ENCODE measurements around the gene PHLPP1.
"Not testable (repeated sequence)": the region's sequence is repeated elsewhere in the genome, so short reads cannot be mapped to it uniquely, and the experiment has no call there.

PHLPP1 gene

DNA sequence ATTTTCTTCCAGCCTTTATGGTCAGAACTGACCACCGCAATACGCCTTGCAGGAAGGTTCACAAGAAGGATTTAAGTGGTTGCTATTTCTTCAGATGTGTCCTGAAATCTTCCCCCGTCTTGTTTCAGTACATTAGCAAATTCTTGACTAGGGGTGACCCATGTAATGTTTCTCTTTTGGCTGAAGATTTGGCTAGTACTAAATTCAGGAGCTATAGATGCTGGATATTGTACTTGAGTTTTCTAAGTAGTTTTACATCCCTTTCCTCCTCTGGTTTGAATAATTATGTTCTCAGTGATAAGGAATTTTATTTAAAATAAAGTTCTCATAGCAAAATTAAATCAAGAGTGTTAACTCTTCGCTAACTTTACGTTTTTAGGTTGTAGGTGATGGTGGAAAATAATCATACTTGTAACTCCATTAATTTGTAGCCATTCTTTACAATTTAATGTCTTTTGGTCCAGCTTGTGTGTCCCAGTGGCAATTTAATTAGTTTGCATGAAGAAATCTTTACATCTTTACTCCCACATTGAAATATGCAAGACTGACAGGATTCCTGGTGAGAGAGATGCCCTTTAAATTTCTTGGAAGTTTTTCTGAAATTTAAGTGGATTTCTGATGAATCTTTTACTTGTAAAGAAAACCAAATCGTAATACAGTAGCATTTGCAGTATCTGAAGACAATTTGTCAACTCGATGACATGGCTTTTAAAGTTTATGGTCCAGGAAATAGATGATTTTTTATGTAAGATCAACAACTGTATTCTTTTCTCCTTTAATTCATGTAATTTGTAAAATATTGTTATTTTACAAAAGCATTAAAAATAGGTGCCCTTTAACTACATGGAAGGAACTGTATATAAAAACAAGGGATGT, 2.8 kb downstream of the PHLPP1 start:
- DNase-seq = peak; percentile 11

DNA sequence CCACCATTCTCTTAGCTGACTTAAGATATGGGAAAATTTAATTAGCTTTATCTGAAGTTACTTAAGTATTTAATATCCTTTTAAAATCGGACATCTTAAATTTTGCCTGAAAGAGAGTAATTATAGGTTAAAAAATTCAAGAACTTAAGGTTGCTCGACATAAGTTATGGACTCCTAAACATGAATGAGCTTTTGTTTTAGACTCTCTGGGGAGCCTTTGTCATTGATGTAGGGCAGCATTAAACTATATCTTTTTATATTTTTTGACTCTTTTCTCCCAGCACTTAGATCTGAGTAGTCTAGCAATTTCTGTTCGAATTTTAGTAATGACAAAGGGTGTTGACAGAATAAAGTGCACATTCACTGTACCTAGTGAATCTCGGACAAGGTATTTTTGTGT, 4.7 kb downstream of the PHLPP1 start:
- no peak for DNase-seq

DNA sequence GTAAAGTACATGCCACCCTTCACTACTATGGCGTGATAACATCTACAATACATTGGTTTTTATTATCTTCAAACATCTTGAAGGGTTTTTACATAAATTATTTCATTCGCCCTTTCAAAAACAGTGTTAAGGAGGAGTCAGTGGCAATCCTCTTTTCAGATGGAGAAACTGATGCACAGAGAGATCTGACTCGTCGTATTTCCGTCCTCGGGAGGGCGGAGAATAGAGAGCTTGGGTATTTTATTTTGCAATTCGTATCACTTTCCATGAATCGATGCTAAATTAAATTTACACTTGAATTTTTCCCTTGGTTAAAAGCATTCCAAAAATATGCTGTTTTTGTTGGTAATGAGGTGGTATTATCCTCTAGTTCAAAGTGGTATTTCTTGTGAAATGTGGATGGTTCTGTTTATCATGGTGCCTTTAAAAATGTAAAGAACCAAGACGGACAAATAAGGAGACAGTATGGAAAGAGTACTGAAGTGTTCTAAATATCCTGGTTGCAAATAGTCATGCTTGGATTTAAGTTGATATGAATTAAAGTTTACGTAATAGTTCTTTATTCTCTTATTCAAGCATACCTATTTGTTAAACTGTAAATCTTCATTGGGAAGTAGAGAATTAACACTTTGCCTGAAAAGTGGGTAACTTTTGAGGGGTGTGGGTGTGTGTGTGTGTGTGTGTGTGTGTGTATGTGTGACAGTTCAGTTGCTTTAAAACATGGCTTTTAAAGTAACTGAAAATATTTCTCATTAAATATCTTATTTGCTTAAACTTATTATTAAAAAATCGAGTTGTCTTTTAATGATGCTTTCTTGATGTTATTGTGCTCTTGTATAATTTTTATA, 5.6 kb downstream of the PHLPP1 start:
- no peak for DNase-seq

DNA sequence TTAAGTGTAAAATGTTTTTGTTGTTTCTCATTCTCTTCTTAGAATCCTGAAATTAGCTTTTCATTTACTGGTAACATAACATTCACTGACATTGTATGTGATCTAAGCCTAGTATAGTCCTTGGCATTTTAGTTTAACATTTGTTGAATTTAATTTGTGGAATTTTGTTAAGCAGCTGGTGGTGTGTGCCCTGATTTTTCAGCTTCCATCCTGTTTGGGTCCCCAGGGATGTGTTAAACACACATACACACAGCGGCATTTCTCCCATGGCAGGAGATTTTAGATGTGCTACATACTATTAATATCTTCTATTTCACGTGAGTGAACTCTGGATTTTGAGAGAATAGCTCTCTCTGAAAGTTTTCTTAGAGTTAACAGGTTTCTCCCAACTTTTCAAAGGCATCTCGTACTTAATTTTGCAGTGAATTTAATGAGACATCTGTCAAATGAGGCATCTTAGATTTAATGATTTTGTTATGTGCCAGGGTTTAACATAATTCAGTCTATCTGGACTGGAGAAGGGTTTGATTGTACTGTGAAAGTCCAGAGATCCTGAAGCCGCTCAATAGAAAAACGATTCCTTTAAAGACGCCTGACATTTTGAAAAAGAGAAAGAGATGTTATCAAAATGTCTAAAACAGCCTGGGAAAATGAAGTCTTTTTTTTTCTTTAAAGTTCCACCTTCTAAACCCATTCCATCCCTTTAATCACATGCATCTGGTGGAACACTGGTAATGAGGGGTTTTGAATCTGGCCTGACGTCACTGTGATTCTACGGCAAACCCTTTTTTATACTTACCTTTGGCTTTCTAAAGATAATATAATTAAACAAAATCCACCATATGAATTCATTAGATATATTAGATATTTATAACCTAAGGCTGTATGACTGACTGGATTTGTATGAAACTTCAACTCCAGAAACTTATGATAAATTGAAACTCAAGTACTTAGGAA, 6.8 kb downstream of the PHLPP1 start:
- DNase-seq = no peak

DNA sequence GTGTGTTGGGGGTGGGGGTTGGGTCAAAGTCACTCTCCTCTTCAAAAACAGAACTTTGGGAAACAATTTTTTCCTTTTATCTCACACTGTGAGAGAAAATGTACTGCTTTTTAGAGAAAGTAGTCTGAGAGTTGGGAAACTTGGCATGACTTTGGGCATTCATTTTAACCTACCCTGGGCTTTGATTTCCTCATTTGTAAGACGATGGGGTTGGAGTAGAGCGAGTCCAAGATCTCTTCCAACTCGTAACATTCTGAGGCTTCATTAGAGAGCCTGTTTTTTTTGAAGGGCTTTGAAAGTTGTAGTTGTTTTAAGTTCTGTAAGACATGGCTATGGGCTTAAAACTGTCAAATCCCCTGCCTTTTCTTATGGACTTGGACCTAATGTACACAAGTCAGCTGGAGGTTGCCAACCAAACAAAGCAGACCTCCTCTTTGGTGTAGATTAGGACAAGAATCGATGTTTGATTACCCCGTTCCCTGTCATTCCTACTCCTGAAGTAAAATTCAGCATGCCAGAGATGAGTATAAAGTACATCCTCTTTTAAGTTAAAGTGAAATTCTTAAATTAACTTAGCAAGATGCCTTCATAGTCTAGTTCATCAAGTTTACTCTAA, 8.4 kb downstream of the PHLPP1 start:
- no peak for DNase-seq

DNA sequence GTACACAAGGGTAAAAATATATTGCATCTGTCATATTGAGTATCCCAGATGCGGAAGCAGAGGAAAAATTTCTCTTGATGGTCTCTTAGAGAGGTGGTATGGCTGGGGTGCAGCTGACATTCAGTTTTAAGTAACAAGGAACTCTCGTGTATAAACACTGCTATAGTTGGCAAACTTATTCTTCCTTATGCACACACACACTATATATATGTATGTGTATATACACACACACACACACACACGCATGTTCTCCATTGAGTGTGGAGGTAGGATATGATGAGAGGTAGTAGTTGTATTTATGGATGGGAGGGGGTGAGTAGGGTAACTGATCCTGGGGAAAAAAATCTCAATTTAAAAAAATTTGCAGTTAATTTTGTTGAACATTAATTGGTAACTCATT, 10.6 kb downstream of the PHLPP1 start:
- DNase-seq = no peak

DNA sequence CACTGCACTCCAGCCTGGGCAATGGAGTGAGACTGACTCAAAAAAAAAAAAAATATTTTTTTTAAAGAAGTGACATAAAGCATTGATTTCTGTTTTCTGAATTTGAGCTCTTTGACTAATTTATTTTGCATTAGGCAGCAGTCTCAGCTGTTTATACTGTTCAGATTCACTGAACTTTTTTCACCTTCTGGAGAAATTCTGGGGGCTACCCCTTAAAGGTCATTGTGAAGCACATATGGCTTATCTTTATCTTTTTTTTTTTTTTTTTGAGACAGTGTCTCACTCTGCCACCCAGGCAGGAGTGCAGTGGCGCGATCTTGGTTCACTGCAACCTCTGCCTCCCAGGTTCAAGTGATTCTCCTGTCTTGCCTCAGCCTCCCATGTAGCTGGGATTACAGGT, 12.9 kb downstream of the PHLPP1 start:
- no peak for DNase-seq

DNA sequence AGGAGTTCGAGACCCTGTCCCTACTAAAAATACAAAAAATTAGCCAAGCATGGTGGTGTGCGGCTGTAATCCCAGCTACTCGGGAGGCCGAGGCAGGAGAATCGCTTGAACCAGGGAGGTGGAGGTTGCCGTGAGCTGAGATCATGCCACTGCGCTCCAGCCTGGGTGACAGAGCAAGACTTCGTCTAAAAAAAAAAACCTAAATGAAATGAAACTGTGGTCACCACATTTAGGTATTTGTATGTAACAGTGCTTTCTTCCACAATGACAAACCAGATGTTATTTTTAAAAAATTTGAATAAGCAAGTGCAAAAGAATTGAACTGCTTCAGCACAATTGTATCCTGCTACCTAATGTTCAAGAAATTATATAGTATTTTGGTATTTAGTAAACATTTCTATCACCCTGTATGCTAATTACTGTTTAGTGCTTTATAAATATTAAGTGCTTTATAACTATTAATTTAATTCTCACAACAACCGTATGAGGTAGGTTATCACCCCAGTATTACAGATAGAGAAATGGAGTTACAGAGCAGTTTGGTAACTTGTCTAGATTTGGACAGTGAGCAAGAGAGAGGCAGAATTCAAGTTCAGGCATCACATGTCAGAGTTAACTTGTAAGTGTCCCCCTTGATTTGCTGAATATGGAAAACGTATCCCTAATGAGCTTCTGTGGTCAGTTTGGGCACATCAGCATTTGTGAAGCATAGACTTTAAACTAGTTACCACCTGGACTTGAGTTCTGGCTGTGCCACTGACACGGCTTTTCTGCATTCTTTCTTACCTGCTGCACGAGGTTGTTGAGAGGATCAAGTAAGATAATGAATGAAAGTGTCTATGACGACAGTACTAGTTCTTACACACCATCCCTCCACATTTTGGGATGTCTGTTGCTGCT, 14.4 kb downstream of the PHLPP1 start:
- no peak for DNase-seq

DNA sequence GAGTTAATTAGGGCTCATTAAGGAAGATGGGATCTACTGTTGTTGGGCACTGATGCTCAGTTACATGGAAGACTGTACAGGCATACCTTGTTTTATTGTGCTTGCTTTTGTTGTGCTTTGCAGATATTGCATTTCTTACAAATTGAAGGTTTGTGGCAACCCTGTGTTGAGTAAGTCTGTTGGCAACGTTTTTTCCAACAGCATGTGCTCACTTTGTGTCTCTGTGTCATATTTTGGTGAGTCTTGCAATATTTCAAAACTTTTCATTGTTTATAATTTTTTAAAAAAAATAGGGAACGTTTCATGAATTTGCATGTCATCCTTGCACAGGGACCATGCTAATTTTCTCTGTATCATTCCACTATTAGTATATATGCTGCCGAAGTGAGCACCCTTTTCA, 15.6 kb downstream of the PHLPP1 start:
- DNase-seq = no peak

DNA sequence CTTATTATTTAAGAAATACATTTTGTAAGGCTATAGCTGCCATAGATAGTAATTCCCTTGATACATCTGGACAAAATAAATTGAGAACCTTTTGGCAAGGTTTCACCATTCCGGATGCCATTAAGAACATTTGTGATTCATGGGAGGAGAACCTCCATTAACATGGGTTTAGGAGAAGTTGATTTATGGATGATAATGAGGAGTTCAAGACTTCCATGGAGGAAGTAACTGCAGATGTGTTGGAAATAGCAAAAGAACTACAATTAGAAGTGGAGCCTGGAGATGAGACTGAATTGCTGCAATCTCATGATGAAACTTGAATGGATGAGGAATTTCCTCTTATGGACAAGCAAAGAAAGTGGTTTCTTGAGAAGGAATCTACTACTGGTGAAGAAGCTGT, 17.3 kb downstream of the PHLPP1 start:
- no peak for DNase-seq

DNA sequence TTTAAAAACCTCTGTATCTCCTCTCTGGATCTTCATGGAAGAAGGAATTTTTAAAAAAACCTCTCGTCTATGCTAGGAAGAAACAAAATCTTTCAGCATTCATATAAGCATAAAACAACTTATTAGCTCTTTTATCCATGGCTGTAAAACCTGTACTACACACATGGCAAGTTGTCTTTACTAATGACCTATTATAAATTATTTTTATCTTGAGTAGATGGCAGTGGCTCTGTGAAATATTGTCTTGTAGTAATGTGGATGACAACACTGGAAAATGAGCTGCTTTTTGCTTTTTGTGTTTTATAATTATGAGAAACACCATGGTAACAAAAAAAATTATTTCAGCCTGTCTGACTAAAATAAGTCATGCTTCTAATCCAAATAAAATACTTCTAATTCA, 18.9 kb downstream of the PHLPP1 start:
- DNase-seq = no peak

DNA sequence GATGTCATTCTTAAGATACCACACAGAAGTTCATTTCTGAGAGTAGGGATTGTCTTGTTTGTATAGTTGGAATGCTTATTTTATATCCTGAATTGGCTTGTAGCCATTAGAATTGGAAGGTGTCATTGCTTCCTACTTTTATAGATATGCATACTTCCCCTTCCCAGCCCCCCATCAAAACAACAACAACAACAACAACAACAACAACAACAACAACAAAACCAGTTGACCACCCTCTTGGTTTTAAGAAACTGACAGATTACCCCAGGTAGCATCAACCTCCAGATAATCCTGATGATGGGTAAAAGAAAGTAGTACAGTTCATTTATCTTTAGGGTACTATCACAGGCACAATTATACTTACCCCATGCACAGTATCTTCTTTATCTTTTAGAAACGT, 20.0 kb downstream of the PHLPP1 start:
- no peak for DNase-seq

DNA sequence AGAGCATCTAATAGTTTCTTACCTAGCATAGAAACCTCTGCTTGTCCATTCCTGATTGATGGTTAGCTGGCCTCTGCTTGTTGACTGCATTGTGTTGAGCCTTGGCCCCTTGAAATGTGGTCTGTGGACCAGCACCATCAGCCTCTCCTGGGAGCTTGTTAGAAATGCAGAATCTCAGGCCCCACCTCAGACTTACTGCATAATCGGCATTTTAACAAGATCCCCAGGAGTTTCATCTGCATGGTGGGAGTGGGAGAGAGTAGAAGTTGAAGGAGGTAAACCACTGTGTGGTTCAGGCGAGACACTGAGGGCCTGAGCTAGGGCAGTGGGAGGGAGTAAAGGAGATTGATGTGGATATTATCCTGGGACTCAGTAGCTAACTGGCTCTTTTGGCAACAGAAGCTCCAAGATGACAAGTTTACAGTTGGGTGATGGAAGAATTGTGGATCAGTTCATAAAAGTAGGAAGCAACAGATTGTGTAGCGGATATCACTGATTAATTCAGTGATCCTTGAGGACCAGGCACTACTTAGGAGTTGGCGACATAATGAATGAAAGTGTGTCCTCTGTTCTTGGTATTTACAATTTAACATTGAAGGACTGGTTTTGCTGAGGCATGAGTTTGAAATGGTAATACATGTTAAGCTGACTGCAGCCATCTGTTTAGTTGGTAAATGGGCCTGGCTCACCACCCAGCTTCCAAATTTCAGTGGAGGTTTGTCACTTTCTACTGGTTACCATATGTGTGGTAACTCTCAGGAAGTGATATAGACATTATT, 20.9 kb downstream of the PHLPP1 start:
- DNase-seq = no peak

DNA sequence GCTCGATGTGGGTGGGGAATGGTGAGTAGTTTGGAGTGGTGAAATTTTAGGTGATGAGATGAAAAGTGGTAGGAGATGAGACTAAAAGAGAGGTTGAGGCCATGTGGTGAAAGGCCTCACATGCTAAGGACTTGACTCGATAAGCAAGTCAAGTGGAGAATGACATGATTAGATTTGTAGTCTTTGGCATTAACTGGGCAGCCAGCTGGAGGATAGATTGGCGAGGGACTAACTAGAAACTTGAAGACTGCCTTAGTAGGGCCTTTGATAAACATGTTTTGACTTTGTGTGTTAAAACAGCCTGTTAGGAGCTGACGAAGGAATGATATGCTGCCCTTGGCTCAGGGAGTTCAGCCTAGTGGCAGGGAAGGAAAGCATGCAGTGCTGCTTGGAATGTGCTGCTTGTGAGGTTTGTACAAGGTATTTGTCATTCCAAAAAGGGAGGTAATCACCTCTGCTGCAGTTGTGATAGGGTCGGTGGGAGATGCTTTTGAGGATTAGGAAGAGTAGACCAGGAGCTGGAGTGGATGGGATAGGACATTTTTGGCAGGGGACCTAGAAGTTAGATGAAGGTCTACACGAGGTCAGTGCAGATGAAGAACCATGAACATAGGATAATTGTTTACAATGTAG, 22.0 kb downstream of the PHLPP1 start:
- no peak for DNase-seq

DNA sequence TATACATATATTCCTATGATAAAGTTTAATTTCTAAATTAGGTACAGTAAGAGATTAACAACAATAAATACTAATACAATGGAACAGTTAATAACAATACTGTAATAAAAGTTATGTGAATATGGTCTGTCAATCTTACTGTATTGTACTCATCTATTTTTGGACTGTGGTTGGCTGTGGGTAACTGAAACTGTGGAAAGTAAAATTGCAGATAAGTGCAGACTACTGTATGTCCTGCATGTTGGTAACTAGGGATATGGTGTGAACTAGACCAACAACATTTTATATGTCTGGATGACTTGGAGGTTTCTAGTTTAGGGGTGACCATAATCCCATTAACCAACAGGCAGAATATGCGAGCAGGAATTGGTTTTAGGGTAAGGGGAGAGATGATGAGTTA, 23.3 kb downstream of the PHLPP1 start:
- DNase-seq = no peak

DNA sequence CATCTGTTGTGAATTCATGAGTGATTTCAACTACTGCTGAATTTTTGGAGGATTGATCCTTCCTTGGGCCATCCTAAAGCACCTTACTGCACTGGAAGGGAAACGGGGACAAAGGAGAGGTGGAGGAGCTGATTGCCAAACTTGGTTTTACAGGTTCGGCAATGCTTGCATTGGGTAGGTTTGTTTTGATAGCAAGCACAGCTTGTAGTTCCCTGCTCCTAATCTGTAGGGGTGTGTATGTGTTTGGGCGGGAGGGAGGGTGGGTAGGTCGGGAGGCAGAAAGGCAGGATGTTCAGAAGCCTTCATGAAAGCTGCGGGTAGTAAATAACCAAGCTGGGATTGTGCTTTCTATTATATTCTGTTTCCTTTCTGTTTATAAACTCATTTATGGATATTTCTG, 24.6 kb downstream of the PHLPP1 start:
- no peak for DNase-seq

DNA sequence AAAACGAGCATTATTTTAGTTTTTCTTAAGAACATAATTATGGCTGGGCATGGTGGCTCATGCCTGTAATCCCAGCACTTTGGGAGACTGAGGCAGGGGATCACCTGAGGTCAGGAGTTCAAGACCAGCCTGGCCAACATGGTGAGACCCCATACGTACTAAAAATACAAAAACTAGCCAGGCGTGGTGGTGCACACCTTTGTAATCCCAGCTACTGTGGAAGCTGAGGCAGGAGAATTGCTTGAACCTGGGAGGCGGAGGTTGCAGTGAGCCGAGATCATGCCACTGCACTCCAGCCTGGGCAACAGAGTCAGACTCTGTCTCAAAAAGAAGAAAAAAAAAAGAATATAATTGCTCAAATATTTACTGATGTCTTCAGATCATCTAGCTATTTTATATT, 25.3 kb downstream of the PHLPP1 start:
- not testable (repeated sequence) for DNase-seq

DNA sequence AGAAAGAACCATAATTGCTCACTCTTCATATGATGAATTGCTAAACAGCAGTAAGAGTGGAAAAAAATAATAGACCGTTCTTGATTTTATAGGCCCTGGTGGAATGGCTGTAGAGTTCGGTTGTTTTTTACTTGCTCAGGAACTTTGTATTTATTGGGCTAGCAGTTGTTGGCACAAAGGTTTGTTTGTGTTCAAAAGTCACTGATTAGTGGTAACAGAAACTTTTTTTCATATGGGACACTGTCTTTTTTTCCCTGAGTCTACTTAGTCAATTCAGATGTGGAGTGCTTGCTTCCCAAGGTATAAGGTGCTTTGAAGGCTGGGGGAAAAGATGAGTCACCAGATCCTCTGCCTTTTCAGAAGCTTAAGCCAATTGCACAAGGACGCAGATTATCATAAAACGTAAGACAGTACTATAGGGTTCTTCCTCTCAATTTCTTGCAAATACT, 25.8 kb downstream of the PHLPP1 start:
- DNase-seq = peak; percentile 15

DNA sequence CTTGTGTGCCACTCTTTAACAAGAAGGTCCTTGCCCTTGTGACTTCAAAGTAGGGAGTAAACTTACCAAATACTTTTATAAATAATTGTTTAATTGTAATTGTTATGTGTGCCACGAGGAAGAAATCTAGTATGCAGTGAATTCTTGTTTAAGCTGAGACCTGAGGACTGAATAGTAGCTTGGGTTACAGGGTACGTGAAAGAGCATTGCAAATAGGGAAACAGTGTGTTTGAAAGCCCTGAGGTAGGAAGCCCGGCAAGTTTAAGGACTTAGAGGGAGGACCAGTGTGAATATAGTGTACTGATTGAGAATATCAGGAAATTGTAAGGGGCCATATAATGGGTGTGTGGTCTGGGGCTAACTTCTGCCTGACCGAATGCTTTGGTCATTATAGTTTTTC, 26.2 kb downstream of the PHLPP1 start:
- no peak for DNase-seq

Measured in HCEC 1CT (cell line).